GM12878 (cell line): ENCODE measurements around the gene C16orf87. TPM values are rescaled to one million over a fixed set of nuclear protein-coding genes. Genes with fewer than 3 reads are reported as not detected.

Experiments used
- ATAC-seq: fragments of 200-7000 bp; cut with Tn5 transposase; 3 replicates; pipeline ENCODE4 v1.9.1; 2020; ENCODE audit warnings: mild to moderate bottlenecking, moderate library complexity
- BruUV-seq: library from RNA; stranded (reverse); fragments of 400-500 nt; replicated peaks from 2 replicates; lab custom pipeline; 2021; lab: Mats Ljungman, UMichigan
- CTCF ChIA-PET: fragments of 300-600 bp; sonication (Branson Sonifier 250); formaldehyde crosslinking; extraction: SDS; loops from one replicate; lab custom pipeline; 2021; ENCODE audit warnings: inconsistent platforms; lab: Yijun Ruan, JAX
- POLR2A ChIA-PET: fragments of 350-600 bp; formaldehyde crosslinking; extraction: SDS; loops from one replicate; lab custom pipeline; 2021; ENCODE audit warnings: inconsistent platforms; lab: Charles Lee
- RAD21 ChIA-PET: fragments of 300-600 bp; sonication (Branson Sonifier 250); formaldehyde crosslinking; loops from one replicate; lab custom pipeline; 2023; ENCODE audit warnings: antibody characterized with exemption; ENCODE audit not compliant: unreplicated experiment; lab: Charles Lee
- SMC1A ChIA-PET: fragments of 300-600 bp; sonication (Branson Sonifier 250); formaldehyde crosslinking; loops from one replicate; lab custom pipeline; 2023; ENCODE audit not compliant: unreplicated experiment, uncharacterized antibody; lab: Charles Lee
- DNase-seq: peaks from one replicate; pipeline ENCODE4 v3.0.0-alpha.2; 2011; ENCODE audit warnings: low read depth, low spot score
- FAIRE-seq: peaks from 3 replicates; lab custom pipeline; 2011; peaks lifted over from hg19 to GRCh38; lab: Jason Lieb, UNC
- H2AFZ ChIP-seq: 2 replicates; pipeline ENCODE4 v1.6.0; 2011; ENCODE audit warnings: low read depth, low read length, control low read depth; ENCODE audit not compliant: control insufficient read depth
- H3K27ac ChIP-seq: 2 replicates; pipeline ENCODE4 v1.5.1; 2011; ENCODE audit warnings: control low read depth; ENCODE audit not compliant: control insufficient read depth, insufficient read depth
- H3K27me3 ChIP-seq, 2 experiments: replicated peaks in 1 of 2; 2 replicates each; pipeline versions ENCODE4 v1.6.0 to v1.6.1; 2011; ENCODE audit warnings: low read length in 1 of 2; ENCODE audit not compliant: control insufficient read depth in 2 of 2, insufficient read depth in 2 of 2
- H3K36me3 ChIP-seq, 2 experiments: 2 replicates each; pipeline ENCODE4 v1.5.1; 2011; ENCODE audit warnings: low read length in 1 of 2; ENCODE audit not compliant: control insufficient read depth in 2 of 2, insufficient read depth in 2 of 2
- H3K4me1 ChIP-seq: 2 replicates; pipeline ENCODE4 v1.6.1; 2011; ENCODE audit warnings: mild to moderate bottlenecking, low read length, moderate library complexity, mixed read lengths; ENCODE audit not compliant: control insufficient read depth, insufficient read depth
- H3K4me2 ChIP-seq: 2 replicates; pipeline ENCODE4 v1.6.0; 2011; ENCODE audit warnings: control low read depth; ENCODE audit not compliant: control insufficient read depth, insufficient read depth
- H3K4me3 ChIP-seq: fragments of 200-600 bp; sonication (generic); 2 replicates; pipeline ENCODE4 v1.5.1; 2016
- H3K79me2 ChIP-seq: 2 replicates; pipeline ENCODE4 v1.6.0; 2011; ENCODE audit warnings: low read length; ENCODE audit not compliant: control insufficient read depth, insufficient read depth
- H3K9ac ChIP-seq: 2 replicates; pipeline ENCODE4 v1.8.0; 2011; ENCODE audit warnings: low read length, control low read depth, mixed read lengths; ENCODE audit not compliant: control insufficient read depth, insufficient read depth
- H3K9me3 ChIP-seq: replicated peaks from 3 replicates; pipeline ENCODE4 v1.5.1; 2011; ENCODE audit warnings: mild to moderate bottlenecking, low read length; ENCODE audit not compliant: control insufficient read depth, insufficient read depth
- H4K20me1 ChIP-seq: 2 replicates; pipeline ENCODE4 v1.6.0; 2011; ENCODE audit not compliant: control insufficient read depth, insufficient read depth
- CBFB ChIP-seq: IDR thresholded peaks from 2 replicates; pipeline ENCODE4 v1.6.1; 2016; ENCODE audit warnings: antibody characterized with exemption, low read depth
- CTCF ChIP-seq, 3 experiments: IDR thresholded peaks in 2 of 3; conservative IDR thresholded peaks in 1 of 3; 2 replicates each; pipeline ENCODE4 v1.5.1; 2011; ENCODE audit warnings: low read depth in 3 of 3, low read length in 3 of 3, mild to moderate bottlenecking in 3 of 3, control low read depth in 2 of 3, moderate library complexity in 2 of 3, inconsistent platforms in 1 of 3, mixed read lengths in 1 of 3; ENCODE audit not compliant: control insufficient read depth in 2 of 3, insufficient read depth in 1 of 3; ENCODE audit errors: extremely low read depth in 1 of 3
- HCFC1 ChIP-seq: fragments of 150-350 bp; IDR thresholded peaks from 2 replicates; pipeline ENCODE4 v1.6.1; 2014; ENCODE audit warnings: low read length
- IRF3 ChIP-seq: fragments of 450-650 bp; IDR thresholded peaks from 2 replicates; pipeline ENCODE4 v1.6.1; 2014; ENCODE audit warnings: mild to moderate bottlenecking
- MXI1 ChIP-seq: fragments of 150-350 bp; IDR thresholded peaks from 2 replicates; pipeline ENCODE4 v1.6.1; 2011; ENCODE audit warnings: low read depth, mild to moderate bottlenecking, inconsistent platforms, low read length, improper control_type of control experiment
- NR2F1 ChIP-seq: fragments of 450-650 bp; conservative IDR thresholded peaks from 2 replicates; pipeline ENCODE4 v1.6.1; 2017; ENCODE audit warnings: mild to moderate bottlenecking
- PAX8 ChIP-seq: fragments of 450-650 bp; IDR thresholded peaks from 2 replicates; pipeline ENCODE4 v1.6.1; 2017; ENCODE audit warnings: mild to moderate bottlenecking, moderate library complexity
- PBX3 ChIP-seq: IDR thresholded peaks from 2 replicates; pipeline ENCODE4 v1.6.1; 2011; ENCODE audit warnings: mild to moderate bottlenecking, low read depth, low read length, moderate library complexity; ENCODE audit not compliant: insufficient replicate concordance
- POU2F2 ChIP-seq: IDR thresholded peaks from 3 replicates; pipeline ENCODE4 v1.6.1; 2011; ENCODE audit warnings: low read depth, mild to moderate bottlenecking, low read length, borderline replicate concordance
- RAD51 ChIP-seq: fragments of 450-650 bp; IDR thresholded peaks from 2 replicates; pipeline ENCODE4 v1.6.1; 2016; ENCODE audit warnings: moderate library complexity, mild to moderate bottlenecking, inconsistent platforms
- RB1 ChIP-seq: fragments of 450-650 bp; formaldehyde crosslinking; IDR thresholded peaks from 2 replicates; pipeline ENCODE4 v1.6.1; 2017; ENCODE audit warnings: mild to moderate bottlenecking, borderline replicate concordance
- RFX5 ChIP-seq: IDR thresholded peaks from 2 replicates; pipeline ENCODE4 v1.6.1; 2011; ENCODE audit warnings: low read depth, low read length, improper control_type of control experiment
- RUNX3 ChIP-seq: IDR thresholded peaks from 2 replicates; pipeline ENCODE4 v1.6.1; 2012; ENCODE audit warnings: low read length, inconsistent platforms
- SRF ChIP-seq, 2 experiments: IDR thresholded peaks; 2 replicates each; pipeline ENCODE4 v1.6.1; 2011; ENCODE audit warnings: low read depth in 2 of 2, low read length in 2 of 2, mild to moderate bottlenecking in 1 of 2, moderate library complexity in 1 of 2
- TARDBP ChIP-seq: IDR thresholded peaks from 2 replicates; pipeline ENCODE4 v1.6.1; 2016; ENCODE audit warnings: borderline replicate concordance
- TCF12 ChIP-seq: IDR thresholded peaks from 2 replicates; pipeline ENCODE4 v1.6.1; 2011; ENCODE audit warnings: low read depth, mild to moderate bottlenecking, low read length
- ZZZ3 ChIP-seq: IDR thresholded peaks from 2 replicates; pipeline ENCODE4 v1.6.1; 2011; ENCODE audit warnings: low read depth; ENCODE audit not compliant: control insufficient read depth, insufficient read length
- WGBS: methylation state at CpG from one replicate; pipeline ENCODE4 v1.1.6; 2016; ENCODE audit warnings: low lambda C conversion rate; ENCODE audit not compliant: insufficient replicate concordance, insufficient coverage; ENCODE audit errors: missing lambda C conversion rate; 5-methylcytosine and 5-hydroxymethylcytosine counted together
- in situ Hi-C: fragments of 300-500 bp; cut with MboI; formaldehyde crosslinking; loops from 9 replicates; pipeline ENCODE4 v1.14.3; 2018; ENCODE audit warnings: mixed read lengths
- intact Hi-C: fragments of 100-400 bp; cut with micrococcal nuclease; formaldehyde crosslinking; loops from one replicate; pipeline ENCODE4 v1.14.2; 2022; ENCODE audit not compliant: unreplicated experiment
- polyA plus RNA-seq, 11 experiments: library from polyadenylated mRNA; depleted of rRNA in 4 of 11; unstranded in 6 of 11; stranded (reverse) in 5 of 11; fragments of >200 nt; fragmentation: Nextera tagmentation in 4 of 11; fragmentation: Illumina TruSeq in 1 of 11; extraction: Ambion mirVana in 4 of 11; extraction: Trizol in 1 of 11; gene quantifications; 1 replicate in 1 of 11; 2 replicates in 10 of 11; pipeline versions ENCODE4 v1.2.1 to v1.2.3, GENCODE V29; 2011 to 2016; ENCODE audit warnings: inconsistent platforms in 2 of 11, missing spikeins in 2 of 11, low read depth in 1 of 11
- total RNA-seq, 4 experiments: library from RNA; depleted of rRNA in 3 of 4; stranded (reverse); fragments of >200 nt in 3 of 4; fragmentation: Illumina TruSeq in 1 of 4; extraction: Trizol in 1 of 4; gene quantifications; 2 replicates each; pipeline versions ENCODE4 v1.2.1 to v1.2.3, GENCODE V29; 2013 to 2021

Gene C16orf87
- total and polyA plus RNA-seq, 10 of the 15 experiments (the other 5 are each of a cell fraction or from before 2014, with no cell fraction given), result 18.4 to 72.6 (median 31.0) TPM

- intact Hi-C loops, result no loop called here
- Histone ChIP-seq H3K9me3 (no peaks in the 10 kb centered on the region), H3K9ac (no peak overlapping the region)
- SMC1A ChIA-PET, result no interaction called here
- BruUV-seq, result no TSS peak
- DNase-seq, result no peak
- in situ Hi-C loops, result no loop called here
- TF ChIP-seq CTCF (IDR thresholded peaks at IDR 0.05 in 2 of 3, conservative IDR thresholded peaks at IDR 0.05 in 1 of 3; ENCODE audit: control insufficient read depth in 2 of 3, extremely low read depth in 1 of 3, insufficient read depth in 1 of 3, low read depth in 3 of 3, low read length in 3 of 3) (no peak), PBX3 (no peak), PAX8 (no peak), CBFB (no peak), IRF3 (no peak), ZZZ3 (no peak), RAD51 (no peak), SRF (IDR thresholded peaks at IDR 0.05; ENCODE audit: low read depth in 2 of 2, low read length in 2 of 2) (no peak), MXI1 (no peak), RB1 (no peak), NR2F1 (no peak), HCFC1 (no peak), POU2F2 (no peak), TARDBP (no peak), RUNX3 (no peak), RFX5 (no peak), TCF12 (no peak)
- TF ChIP-seq, all 136 proteins: peak for 0
- no peak overlapping the region for H3K4me3 ChIP-seq
- ATAC-seq (no peak), FAIRE-seq (no peak)
- WGBS, result 73% methylated on average over 11 of the region's 11 CpGs
- H4K20me1 ChIP-seq, result no peaks in the 10 kb centered on the region
- ChIA-PET POLR2A (no interaction called here), CTCF (no interaction called here), RAD21 (interaction anchor here (1.5 kb wide), 1 partner anchor 33 kb away, joined by 3 read pairs; no protein-coding TSS in a partner anchor)
- no peak overlapping the region for H3K4me2 ChIP-seq
- no peaks in the 10 kb centered on the region for H3K79me2 ChIP-seq
- peaks cover 3% of the 10 kb centered on the region for H3K4me1 ChIP-seq
- no peaks in the 10 kb centered on the region for H3K36me3 ChIP-seq
- no peak overlapping the region for H3K27ac ChIP-seq
- no peaks in the 10 kb centered on the region for H3K27me3 ChIP-seq
- H2AFZ ChIP-seq, result no peak overlapping the region
These were observed 74.2 kb downstream of the C16orf87 start for GRCh38 chr16:46756772-46757171.
